Choroid plexus epithelial cell (primary cell): ENCODE results near the gene RTF2.

Experiments used
- DNase-seq: peaks from one replicate; pipeline ENCODE4 v3.0.0-alpha.2; 2010; ENCODE audit warnings: low read depth
- H3K4me3 ChIP-seq: 2 replicates; pipeline ENCODE4 v1.5.1; 2011; ENCODE audit warnings: low read depth, mild to moderate bottlenecking, control low read depth, low read length, moderate library complexity
- CTCF ChIP-seq: conservative IDR thresholded peaks from 2 replicates; pipeline ENCODE4 v1.5.1; 2011; ENCODE audit warnings: low read depth, mild to moderate bottlenecking, control low read depth, inconsistent platforms, low read length, moderate library complexity

RTF2 gene

GRCh38 chr20:56458206-56458821, 10.1 kb upstream of the RTF2 start:
- TF ChIP-seq CTCF = no peak
- H3K4me3 ChIP-seq = no peak overlapping the region
- DNase-seq = no peak

- DNase-seq = no peak
- no peak overlapping the region for H3K4me3 ChIP-seq
- no peak for TF ChIP-seq CTCF
These were observed 8.0 kb upstream of the RTF2 start for GRCh38 chr20:56460459-56460858.

- no peak overlapping the region for H3K4me3 ChIP-seq
- TF ChIP-seq CTCF = no peak
- DNase-seq = no peak
These were observed 6.9 kb upstream of the RTF2 start for GRCh38 chr20:56461576-56461975.

GRCh38 chr20:56463428-56463827, 5.0 kb upstream of the RTF2 start:
- DNase-seq = no peak
- TF ChIP-seq CTCF = no peak
- H3K4me3 ChIP-seq = no peak overlapping the region

GRCh38 chr20:56465997-56466396, 2.4 kb upstream of the RTF2 start:
- no peak for DNase-seq
- TF ChIP-seq CTCF = no peak
- no peak overlapping the region for H3K4me3 ChIP-seq

GRCh38 chr20:56467968-56468315, 485 bp upstream of the RTF2 start:
- TF ChIP-seq CTCF = no peak
- no peak for DNase-seq
- peak overlapping the region; percentile 98 for H3K4me3 ChIP-seq

GRCh38 chr20:56469077-56469449, 636 bp downstream of the RTF2 start:
- no peak for TF ChIP-seq CTCF
- DNase-seq = no peak
- peak overlapping the region; percentile 98 for H3K4me3 ChIP-seq
